ENCODE data around the gene PCDH9.

DNA sequence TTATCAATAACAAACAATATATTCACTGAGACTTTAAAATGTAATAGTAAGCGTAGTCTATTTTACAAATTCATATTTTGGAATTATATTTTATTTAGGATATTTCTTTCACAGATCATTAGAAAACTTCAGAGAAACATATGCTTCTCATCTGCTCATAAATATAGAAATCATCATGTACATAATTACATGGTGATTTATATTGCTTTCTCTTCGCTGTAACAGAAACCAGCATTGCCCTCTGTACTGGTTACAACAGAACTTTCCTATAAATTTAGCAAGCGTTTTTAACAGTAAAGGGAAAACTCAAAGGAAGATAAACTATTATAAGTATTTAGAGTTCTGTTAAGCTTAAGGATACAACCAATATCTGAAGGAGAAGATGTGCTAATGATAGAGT is 672.8 kb downstream of the PCDH9 start:
- TF ChIP-seq CTCF (IDR thresholded peaks at IDR 0.05; ENCODE audit: insufficient read depth, low read length, poor library complexity, severe bottlenecking) (no peak), EZH2phosphoT487 (conservative IDR thresholded peaks at IDR 0.05; ENCODE audit: low read length) (no peak)

All from SU-DHL-6 (cell line).